GM19438 (cell line): ENCODE data around the gene PDE2A.

Experiments used
- ATAC-seq: cut with Tn5 transposase; IDR thresholded peaks from one replicate; pipeline ENCODE4 v1.9.1; 2021; ENCODE audit warnings: low read depth; ENCODE audit not compliant: unreplicated experiment

PDE2A gene

GRCh38 chr11:72673943-72674828 lies at the start of gene PDE2A:
TSS of gene PDE2A (minus strand) at chr11:72674422. CDS start at chr11:72674207, 215 bp downstream.
- no peak for ATAC-seq

DNA sequence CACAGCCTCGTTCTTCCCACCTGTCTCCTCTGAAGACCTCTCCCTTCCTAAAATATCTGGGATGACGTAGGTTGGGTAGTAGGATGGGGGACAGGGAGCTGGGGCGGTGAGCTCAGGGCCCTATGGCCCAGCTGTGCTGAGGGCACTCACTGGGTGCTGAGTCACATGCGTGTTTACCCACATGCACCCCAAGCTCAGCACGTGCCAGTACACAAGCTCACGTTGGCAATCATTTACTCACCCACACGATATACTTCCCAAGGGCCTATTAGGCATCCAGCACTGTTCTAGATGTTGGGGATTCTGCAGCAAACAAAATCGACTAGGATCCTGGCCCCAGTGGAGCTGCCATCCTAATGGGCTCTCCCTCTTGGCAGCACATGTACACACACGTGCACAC lies 49.3 kb upstream of the PDE2A start:
- no peak for ATAC-seq

DNA sequence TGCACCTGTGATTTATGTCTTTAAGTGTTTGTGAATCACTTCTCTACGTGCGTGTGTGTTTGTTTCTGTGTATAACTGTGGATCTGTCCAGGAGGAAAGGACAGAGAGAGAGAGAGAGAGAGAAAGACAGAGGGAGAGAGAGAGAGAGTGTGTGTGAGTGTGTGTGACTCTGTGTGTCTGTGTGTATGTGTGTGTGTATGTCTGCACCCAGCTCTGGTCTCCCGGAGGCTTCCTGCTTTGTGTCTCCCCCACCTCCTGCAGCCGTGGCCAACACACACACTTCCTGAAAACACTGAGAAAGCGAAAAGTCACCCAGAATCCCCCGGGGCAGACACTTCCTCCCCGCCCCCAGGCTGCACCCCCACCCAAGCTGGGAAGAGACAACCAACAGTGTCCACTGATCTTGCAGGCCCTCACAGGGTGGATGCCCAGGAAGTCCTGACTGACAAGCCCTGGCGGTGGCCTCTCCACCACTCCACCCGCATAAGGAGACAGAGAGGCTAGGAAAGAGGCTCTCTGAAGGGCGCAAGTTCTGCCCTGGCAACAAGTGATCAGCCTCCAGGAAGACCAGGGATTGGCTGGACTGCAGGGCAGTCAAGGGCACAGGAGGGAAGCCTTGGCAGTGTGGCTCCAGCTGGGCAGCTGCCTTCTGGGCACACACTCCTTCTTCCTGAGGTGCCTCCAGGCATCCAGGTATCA lies 48.0 kb upstream of the PDE2A start:
- peak; percentile 80 for ATAC-seq

DNA sequence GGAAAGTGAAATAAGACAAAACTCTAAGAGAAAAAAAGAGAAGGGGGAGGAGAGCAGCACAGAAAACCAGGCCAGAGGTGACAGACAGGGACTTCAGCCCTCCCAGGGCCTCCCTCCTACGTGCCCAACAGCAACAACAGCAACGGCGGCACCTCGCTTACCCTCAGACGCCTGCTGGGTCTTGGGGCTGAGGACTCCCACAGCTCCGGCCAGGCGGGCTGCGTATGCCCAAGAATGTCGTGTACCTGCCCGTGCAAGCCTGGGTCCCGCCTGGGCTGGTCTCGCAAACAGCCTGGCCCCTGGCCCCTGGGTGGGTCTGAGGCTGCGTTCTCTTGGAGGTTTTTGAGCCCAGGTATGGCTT lies 47.4 kb upstream of the PDE2A start:
- ATAC-seq = no peak

GRCh38 chr11:72721276-72721675 lies 47.1 kb upstream of the PDE2A start:
- ATAC-seq = no peak

- ATAC-seq = no peak
These were observed 46.6 kb upstream of the PDE2A start for GRCh38 chr11:72720784-72721183.

GRCh38 chr11:72720047-72720446 lies 45.8 kb upstream of the PDE2A start:
- ATAC-seq = no peak

DNA sequence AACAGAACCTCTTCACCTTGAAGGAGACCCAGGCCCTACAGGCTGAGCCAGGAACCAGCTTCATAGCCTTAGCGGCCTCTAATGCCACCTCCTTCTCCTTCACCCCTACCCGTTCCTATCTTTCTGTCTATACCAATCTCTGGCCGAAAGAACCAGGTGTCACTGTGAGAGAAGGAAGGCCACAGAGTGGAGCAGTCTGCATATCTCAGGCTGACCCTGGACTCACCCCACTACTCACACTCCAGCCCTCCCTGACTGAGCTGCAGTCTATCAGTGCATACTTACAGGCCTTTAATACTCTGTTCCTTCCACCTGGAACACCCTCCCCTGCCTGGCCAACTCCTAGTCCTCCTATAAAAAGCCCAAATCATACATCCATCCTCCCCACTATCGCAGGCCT lies 45.3 kb upstream of the PDE2A start:
- no peak for ATAC-seq

DNA sequence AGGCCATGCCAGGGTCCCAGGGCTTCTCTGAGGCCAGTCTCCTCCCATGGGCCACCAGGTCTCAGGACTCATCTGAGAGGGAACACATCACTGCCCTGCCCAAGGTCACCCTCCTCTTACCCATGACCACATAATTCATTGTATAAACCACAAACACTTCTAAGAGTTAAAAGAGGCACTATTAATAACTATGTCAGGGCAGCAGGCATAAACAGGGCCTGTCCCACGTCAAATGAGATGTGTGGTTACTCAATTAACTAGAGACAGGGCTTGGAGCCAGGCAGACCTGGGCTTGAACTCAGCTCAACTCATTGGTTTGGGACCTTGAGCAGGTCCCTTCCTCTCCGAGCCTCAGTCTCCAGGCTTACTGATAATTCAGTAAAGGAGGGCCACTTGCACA lies 44.9 kb upstream of the PDE2A start:
- ATAC-seq = no peak

GRCh38 chr11:72718101-72718501 lies 43.9 kb upstream of the PDE2A start:
- ATAC-seq = no peak

DNA sequence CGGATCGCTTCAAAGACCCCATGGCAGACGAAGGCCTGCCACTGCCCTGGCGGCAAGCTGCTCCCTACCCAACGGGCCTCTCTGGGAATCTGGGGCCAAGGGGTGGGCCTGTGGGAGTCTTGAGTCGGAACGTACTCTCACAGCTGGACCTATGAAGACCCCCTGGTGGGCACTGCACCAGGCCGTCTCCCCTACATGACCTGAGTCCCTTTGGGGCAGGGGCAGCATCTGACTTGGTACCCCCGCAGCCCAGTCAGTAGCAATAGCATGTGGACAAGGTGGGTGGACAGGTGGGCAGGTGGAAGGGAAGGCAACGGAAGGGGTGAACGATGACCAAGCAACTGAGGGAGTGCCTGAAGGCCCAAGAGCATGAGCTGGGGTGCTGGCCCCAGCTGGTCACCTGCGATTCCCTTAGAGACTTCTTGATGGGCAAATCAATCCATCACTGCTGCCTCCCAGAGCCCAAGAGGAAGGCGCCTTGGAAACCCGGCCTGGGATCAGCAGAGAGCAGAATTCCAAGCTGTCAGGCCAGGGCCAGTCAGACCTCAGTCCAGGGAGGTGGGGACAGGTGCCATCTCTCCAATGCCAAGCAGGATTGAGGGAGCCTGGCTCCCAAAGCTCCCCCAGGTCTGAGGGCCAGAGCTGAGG lies 42.7 kb upstream of the PDE2A start:
- ATAC-seq = no peak

DNA sequence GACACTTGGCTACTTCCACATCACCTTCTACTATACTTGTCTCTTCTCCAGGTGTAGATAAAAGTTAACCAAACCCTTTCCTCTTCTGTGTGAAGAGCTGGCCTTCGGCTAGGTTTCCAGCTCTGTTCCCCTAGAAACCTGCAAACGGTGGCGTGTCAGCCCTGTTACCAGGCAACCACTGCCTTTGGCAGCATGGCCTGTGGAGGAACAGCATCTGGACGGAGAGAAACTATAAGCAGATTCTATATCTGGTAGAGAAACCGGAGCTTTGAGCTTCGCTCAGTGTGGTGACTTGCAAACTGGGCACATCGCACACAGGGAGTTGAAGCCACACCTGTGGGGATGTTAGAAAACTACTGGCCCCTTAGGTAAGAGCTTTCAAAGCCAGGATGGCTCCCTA lies 42.1 kb upstream of the PDE2A start:
- ATAC-seq = no peak

DNA sequence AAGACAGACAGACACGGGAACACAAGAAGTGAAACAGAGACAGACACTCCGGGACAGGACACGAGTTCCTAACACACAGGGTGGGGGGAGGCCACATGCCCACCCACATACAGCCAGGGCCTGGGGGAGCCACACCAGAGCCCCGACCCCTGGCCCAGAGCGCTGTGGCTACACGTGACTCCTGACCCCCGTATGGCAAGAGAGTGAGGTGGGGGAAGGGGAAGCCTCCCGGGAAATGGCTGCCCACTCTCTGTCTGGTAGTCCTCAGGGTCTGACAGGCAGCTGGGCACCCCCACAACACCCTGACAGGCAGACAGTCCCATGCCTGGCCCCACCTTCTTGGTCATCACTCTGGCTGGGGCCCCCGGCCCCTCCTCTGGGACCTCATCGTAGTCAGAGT lies 38.6 kb upstream of the PDE2A start:
- no peak for ATAC-seq

GRCh38 chr11:72712168-72712751 lies 38.0 kb upstream of the PDE2A start:
- ATAC-seq = no peak

- ATAC-seq = no peak
These were observed 36.9 kb upstream of the PDE2A start for GRCh38 chr11:72711141-72711540.

DNA sequence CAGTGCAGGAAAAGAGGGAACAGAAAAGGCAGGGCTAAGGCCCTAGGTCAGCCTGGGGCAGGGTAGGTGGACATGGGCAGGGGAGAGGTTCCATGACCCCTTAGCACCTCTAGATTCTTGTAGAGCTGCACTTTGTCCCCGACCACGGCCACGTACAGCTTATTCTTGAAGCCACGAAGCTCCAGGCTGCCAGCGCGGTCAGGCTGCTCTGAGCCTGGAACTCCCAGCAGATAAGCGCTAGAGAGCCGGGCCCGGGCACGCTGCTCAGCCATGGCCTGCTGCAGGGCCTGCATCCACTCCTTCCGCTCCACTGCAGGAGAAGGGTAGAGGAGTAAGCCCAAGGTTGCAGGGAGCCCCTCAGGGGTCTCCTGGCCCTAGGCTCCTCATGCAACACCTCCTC lies 36.1 kb upstream of the PDE2A start:
- no peak for ATAC-seq

DNA sequence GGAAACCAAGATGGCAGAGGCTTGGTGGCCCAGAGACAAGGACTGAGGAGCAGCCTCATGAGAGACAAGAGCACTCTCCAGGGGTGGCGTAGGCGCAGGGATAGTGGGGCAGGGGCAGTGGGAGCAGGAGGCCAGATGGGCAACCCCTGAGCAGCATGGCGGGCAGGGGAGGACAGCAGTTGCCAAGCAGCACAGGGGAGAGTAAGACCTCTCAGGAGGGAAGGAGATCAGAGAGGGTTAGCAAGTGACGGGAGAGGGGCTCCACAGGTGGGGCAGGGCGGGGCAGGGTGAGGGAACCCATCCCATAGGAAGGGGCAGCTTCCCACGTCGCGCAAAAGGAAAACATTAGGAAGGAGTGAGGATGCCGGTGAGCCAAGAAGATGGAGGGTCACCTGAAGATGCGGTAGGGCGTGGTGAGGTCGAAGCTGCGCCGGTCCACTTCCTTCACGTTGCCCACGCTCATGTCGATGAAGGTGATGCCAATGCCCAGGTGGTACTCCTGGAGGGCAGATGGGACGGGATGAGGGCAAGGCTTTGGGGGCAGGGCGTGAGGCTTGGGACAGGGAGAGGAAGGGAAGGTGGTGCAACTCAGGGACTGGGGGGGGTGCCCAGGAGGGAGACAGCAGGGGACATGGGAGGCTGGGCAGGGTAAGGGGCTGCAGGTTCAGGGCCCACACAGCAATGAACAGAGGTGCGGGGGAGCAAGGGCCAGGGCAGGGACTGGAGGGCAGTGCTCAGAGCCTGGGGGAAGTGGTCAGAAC lies 35.4 kb upstream of the PDE2A start:
- ATAC-seq = no peak

DNA sequence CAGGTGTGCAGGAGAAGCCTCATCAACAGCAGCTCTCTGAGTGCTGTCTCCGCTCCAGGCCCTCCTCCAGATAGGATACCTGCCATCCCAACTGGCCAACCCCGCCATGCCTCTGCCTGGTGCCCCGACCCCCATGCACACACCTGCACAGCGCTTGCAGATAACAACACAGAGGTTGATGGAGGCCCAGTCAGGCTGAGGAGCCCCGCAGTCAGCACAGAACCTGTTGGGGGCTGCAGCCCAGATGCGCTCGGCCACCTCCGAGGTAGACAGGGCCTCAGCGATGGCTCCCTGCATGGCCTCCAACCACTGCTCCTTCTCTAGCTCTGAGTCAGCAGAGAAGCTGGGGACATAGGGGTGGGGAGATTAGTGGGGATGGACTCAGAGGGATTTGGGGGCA lies 32.8 kb upstream of the PDE2A start:
- ATAC-seq = no peak

GRCh38 chr11:72706579-72706978 lies 32.4 kb upstream of the PDE2A start:
- ATAC-seq = no peak
